Stimulated activated CD4-positive, alpha-beta T cell treated with anti-CD3 and anti-CD28 coated beads, TNF-alpha, amount 100 ng/mL, for 4 hours (primary cell): ENCODE data around the gene PAPPA.

Experiments used
- DNase-seq, 3 experiments: peaks; one replicate each; pipeline ENCODE4 v3.0.0-alpha.2; 2020; ENCODE audit warnings: low read depth in 3 of 3

Gene PAPPA

GRCh38 chr9:116181853-116182610 is 28.4 kb downstream of the PAPPA start:
- no peak for DNase-seq

- DNase-seq, result no peak
Measured at GRCh38 chr9:116182876-116183275, 29.3 kb downstream of the PAPPA start.

- DNase-seq, result no peak
Measured at GRCh38 chr9:116187570-116188170, 34.1 kb downstream of the PAPPA start.

GRCh38 chr9:116189683-116190082 is 36.1 kb downstream of the PAPPA start:
- DNase-seq, result no peak

- no peak for DNase-seq
Measured at GRCh38 chr9:116190637-116191396, 37.2 kb downstream of the PAPPA start.

- no peak for DNase-seq
Measured at GRCh38 chr9:116191576-116192415, 38.2 kb downstream of the PAPPA start.

DNA sequence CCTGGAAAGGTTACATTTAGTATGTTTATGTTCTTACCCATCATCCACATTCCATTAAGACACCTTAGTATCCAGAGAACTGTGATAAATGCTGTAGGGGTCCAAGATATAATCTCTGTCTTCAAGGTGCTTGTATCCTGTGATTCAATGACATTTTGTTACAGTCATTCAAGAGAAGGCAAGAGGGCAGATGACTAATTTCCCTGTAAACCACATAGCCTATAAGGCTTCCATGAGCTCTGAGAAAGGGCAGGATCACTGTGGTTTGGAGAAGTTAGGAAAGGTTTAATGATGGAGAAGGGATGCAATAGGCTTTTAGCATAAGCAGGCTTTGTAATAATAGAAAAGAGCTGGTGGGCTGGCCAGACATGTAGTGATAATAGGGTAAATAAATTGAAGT is 40.0 kb downstream of the PAPPA start:
- DNase-seq, result no peak

- DNase-seq, result no peak
Measured at GRCh38 chr9:116196806-116197205, 43.2 kb downstream of the PAPPA start.

- DNase-seq, result no peak
Measured at GRCh38 chr9:116198344-116198743, 44.8 kb downstream of the PAPPA start.

DNA sequence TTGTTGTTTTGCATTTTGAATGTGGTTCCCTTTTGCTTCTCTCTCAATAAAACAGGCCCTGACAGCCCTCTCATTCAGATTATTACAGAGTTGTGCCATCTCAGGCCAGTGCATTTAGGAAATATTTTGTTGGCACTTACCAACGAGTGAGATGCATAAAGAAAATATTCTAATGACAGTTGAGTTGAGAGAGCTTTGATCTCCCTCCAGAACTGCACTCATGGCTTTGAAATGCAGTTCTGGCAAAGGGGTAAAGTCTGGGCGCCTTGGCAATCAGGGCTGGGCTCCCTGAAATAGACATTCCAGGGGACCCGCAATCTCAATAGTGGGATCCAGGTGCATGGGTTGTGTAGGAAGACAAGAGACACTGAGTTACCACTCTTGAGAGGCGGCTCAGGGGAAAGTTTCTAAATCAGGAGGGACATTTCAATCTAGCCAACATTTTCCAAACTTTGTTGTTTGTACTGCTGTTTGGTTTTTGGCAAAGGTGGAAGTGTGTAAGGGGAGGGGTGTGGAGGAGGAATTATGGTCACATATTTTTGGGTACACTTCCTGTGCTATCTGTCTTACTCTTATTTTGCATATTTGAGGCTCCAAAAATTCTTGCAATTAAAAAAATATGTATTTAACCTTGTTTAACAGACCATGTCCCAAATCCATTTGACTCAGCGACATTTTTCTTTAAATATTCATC is 48.8 kb downstream of the PAPPA start:
- no peak for DNase-seq

DNA sequence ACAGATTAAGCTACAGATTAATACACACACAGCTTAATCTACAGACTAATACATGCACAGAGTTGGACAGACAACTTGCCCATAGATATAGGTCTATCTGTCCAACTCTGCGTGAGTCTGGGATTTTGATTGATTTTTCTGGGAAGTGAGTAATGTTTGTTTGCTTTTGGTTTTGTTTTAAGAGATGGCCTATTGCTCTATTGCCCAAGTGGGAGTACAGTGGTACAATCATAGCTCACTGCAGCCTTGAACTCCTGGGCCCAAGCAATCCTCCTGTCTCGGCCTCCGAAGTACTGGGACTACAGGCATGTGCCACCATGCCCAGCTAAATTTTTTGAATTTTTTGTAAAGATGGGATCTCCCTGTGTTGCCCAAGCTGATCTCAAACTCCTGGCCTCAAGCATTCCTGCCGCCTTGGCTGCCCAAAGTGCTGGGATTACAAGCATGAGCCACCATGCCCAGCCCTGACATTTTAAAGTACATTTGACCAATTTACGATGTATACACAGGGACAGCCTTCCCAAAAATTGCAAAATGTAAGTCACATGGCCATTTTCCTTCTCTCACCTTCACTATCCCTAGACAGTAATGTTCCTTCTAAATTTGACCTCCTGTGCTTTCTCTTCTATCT is 50.8 kb downstream of the PAPPA start:
- DNase-seq, result no peak

- no peak for DNase-seq
Measured at GRCh38 chr9:116207371-116208111, 54.0 kb downstream of the PAPPA start.

DNA sequence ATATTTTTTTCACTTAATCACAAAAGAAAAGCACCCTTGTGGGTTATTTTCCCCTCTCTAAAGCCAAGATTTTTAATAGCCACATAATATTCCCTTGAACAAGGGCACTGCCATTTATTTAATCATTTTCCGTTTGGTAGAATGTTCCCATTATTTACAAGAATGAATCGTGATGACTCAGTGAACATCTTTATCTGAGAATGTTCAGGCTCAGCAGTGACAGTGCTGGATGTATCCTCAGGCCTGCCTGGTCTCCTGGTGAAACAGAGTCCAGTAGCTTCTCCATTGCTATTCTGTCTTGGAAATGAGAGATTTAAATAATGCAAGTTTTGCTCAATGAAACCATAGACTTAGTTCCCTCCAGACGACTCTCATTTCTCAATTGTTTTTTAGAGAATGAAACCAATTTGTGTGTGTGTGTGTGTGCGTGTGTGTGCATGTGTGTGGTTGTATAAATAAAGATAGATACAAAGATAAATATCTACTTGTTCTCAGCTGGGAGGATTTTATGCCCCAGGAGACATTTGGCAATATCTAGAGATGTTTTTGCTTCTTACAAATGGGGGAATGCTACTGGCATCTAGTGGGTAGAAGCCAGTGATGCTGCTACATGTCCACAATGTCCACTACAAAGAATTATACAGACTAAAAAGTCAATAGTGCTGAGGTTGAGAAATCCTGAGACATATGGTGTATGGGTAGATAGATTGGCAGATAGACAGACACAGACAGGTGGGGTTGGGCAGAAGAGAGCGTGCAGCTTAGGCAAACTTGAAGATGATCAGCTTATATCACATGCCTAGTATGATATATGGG is 55.0 kb downstream of the PAPPA start:
- DNase-seq, result no peak

GRCh38 chr9:116209414-116210116 is 56.0 kb downstream of the PAPPA start:
- DNase-seq, result no peak

- DNase-seq, result no peak
Measured at GRCh38 chr9:116212986-116213692, 59.5 kb downstream of the PAPPA start.

DNA sequence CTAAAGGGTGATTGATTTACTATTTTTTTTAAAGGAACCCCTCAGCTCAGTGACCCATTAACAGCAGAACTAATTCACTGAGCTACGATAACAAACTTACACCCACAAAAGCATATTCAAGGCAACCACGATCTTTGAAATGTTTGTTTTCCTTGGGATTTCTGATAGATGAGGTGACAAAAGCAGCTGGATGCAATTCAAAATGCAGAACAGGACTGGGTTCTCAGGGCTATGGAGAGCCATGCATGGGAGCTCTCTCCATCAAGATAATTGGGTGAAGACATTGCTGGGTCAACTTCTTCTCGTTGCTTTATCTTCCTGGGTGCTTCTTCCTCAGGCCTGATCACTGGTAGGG is 60.1 kb downstream of the PAPPA start:
- no peak for DNase-seq

DNA sequence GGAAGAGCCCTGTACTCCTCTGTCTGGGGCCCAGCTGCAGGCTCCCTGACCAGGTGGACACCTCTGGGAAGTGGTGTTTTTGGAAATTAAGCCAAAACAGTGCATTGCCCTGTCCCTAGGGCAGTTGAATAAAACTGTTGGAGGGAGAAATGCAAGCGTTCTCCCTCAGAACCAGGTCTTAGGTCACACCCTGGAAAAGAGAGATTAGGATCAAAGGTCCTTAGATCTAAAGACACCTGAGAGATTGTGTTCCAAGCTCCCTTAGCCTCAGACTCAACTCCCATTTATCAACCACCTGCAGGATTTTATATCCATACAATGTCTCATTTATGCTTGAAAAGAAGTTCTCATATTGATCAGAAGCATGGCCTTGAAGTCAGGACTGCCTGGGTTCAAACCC is 64.8 kb downstream of the PAPPA start:
- DNase-seq, result no peak

DNA sequence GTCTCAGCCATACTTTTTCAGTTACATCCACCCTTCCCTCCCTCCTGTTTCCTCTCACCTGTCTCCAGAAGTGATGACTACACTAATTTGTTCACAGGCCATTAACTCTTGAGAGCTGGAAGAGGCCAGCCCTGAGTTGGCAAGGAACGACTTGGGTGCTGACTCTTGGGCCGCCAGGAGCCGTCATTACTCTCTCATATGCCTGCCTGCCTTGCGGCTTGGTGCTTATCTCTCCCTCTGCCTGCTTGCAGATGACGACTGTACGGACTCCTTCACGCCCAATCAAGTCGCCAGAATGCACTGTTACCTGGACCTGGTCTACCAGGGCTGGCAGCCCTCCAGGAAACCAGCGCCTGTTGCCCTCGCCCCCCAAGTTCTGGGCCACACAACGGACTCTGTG is 66.1 kb downstream of the PAPPA start:
- no peak for DNase-seq
